AG04450 (cell line): ENCODE measurements around the gene DOCK4. TPM values are rescaled to one million over a fixed set of nuclear protein-coding genes. Genes with fewer than 3 reads are reported as not detected.

Source experiments
- CTCF ChIA-PET: fragments of 300-600, 350-600 bp; formaldehyde crosslinking; extraction: SDS; loops from one replicate; lab custom pipeline; 2022; ENCODE audit warnings: antibody characterized with exemption, inconsistent platforms; lab: Charles Lee
- POLR2A ChIA-PET: fragments of 350-600 bp; formaldehyde crosslinking; extraction: SDS; loops from one replicate; lab custom pipeline; 2021; ENCODE audit warnings: antibody characterized with exemption, inconsistent platforms; lab: Yijun Ruan, JAX
- DNase-seq: peaks from one replicate; pipeline ENCODE4 v3.0.0-alpha.2; 2011; ENCODE audit warnings: low read depth, low spot score
- H3K27ac ChIP-seq: one replicate; pipeline ENCODE4 v1.5.1; 2012; ENCODE audit warnings: low read depth, low read length, control low read depth
- H3K27me3 ChIP-seq: one replicate; pipeline ENCODE4 v1.6.0; 2012; ENCODE audit warnings: low read length; ENCODE audit not compliant: control insufficient read depth, insufficient read depth
- H3K4me3 ChIP-seq: 2 replicates; pipeline ENCODE4 v1.5.1; 2011; ENCODE audit warnings: mild to moderate bottlenecking, low read depth, low read length, control low read depth
- H3K9me3 ChIP-seq: 2 replicates; pipeline ENCODE4 v1.5.1; 2012; ENCODE audit warnings: low read length; ENCODE audit not compliant: control insufficient read depth, insufficient read depth
- CTCF ChIP-seq: IDR thresholded peaks from 2 replicates; pipeline ENCODE4 v1.5.1; 2011; ENCODE audit warnings: low read depth, low read length, control low read depth, inconsistent platforms
- polyA plus RNA-seq: library from polyadenylated mRNA; depleted of rRNA; stranded (reverse); fragments of >200 nt; gene quantifications from 2 replicates; pipeline ENCODE4 v1.2.3, GENCODE V29; 2011

DOCK4 gene
- polyA plus RNA-seq, 1 experiment = 12.6 TPM

- no peak for DNase-seq
- ChIA-PET POLR2A (no interaction called here), CTCF (interaction anchor here (1.0 kb wide), 1 partner anchor 28 kb away, joined by 3 read pairs; no protein-coding TSS in a partner anchor)
- Histone ChIP-seq H3K27ac (no peak overlapping the region), H3K9me3 (no peaks in the 10 kb centered on the region), H3K4me3 (no peak overlapping the region), H3K27me3 (no peaks in the 10 kb centered on the region)
- no peak for TF ChIP-seq CTCF
These were observed 184.7 kb downstream of the DOCK4 start for GRCh38 chr7:112021379-112022044.

- ChIA-PET POLR2A (no interaction called here), CTCF (interaction anchor here (0.6 to 1.1 kb wide), 4 partner anchors 10 to 475 kb away, joined by 3 to 7 read pairs (median 4); no protein-coding TSS in a partner anchor)
- H3K9me3 ChIP-seq = no peaks in the 10 kb centered on the region
- no peak overlapping the region for H3K27ac ChIP-seq
- H3K27me3 ChIP-seq = no peaks in the 10 kb centered on the region
- no peak for TF ChIP-seq CTCF
- H3K4me3 ChIP-seq = no peak overlapping the region
- no peak for DNase-seq
These were observed 185.4 kb downstream of the DOCK4 start for GRCh38 chr7:112020800-112021199.

- ChIA-PET POLR2A (no interaction called here), CTCF (interaction anchor here (1.0 to 1.1 kb wide), 2 partner anchors 11 to 267 kb away, joined by 5 to 6 read pairs; no protein-coding TSS in a partner anchor)
- no peak overlapping the region for H3K4me3 ChIP-seq
- H3K27ac ChIP-seq = no peak overlapping the region
- H3K9me3 ChIP-seq = no peaks in the 10 kb centered on the region
- TF ChIP-seq CTCF = no peak
- no peak for DNase-seq
- H3K27me3 ChIP-seq = no peaks in the 10 kb centered on the region
These were observed 186.3 kb downstream of the DOCK4 start for GRCh38 chr7:112019932-112020331.

GRCh38 chr7:112018305-112019030 lies 187.7 kb downstream of the DOCK4 start:
- no peak for DNase-seq
- Histone ChIP-seq H3K9me3 (no peaks in the 10 kb centered on the region), H3K27me3 (no peaks in the 10 kb centered on the region), H3K27ac (no peak overlapping the region), H3K4me3 (no peak overlapping the region)
- CTCF ChIA-PET = no interaction called here
- POLR2A ChIA-PET = interaction anchor here (1.1 kb wide), 1 partner anchor 188 kb away, joined by 3 read pairs; the partner anchor contains the start of gene ZNF277
- TF ChIP-seq CTCF = no peak

GRCh38 chr7:112015146-112015545 lies 191.1 kb downstream of the DOCK4 start:
- Histone ChIP-seq H3K9me3 (no peaks in the 10 kb centered on the region), H3K27me3 (no peaks in the 10 kb centered on the region), H3K27ac (no peak overlapping the region), H3K4me3 (no peak overlapping the region)
- CTCF ChIA-PET = no interaction called here
- POLR2A ChIA-PET = no interaction called here
- DNase-seq = no peak
- TF ChIP-seq CTCF = no peak
